Stimulated activated CD8-positive, alpha-beta memory T cell treated with anti-CD3 and anti-CD28 coated beads, Interleukin-4, amount 100 ng/mL, for 48 hours (primary cell): Measurements from ENCODE around the gene TUBGCP3.

Experiments
- DNase-seq: peaks from one replicate; pipeline ENCODE4 v3.0.0-alpha.2; 2020

TUBGCP3 gene

DNA sequence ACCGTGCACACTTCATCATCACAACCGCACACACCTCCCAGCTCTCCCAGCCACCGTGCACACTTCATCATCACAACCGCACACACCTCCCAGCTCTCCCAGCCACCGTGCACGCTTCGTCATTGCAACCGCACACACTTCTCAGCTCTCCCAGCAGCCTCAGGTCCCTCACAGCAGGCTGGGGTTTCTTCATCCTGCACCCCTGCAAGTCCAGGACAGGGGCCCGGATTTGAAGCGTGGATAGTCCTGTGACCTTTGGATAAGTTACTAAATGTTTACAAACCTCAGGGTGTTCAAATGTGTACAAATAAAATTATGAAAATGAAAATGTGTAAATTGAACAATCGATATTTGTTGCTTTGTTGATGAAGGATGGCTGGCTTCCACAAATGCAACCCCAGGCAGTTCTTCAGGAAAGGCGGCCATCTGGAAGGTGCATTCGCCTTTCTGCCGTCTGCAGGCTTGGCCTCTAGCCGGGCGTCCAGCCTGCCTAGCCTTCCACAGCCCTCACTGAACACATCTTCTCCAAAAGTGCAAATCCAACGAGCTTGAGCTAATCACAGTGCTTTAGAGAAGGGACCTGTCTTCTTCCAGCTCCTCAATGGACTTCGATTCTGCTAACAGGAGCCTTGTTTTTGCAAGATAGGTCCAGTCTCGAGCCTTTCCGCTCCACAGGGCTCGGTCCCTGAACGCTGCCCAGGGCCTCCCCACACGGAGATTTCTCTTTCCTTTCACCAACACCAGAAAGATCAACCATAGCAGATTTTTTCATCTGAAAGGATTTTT is 137.6 kb downstream of the TUBGCP3 start:
- DNase-seq = peak; percentile 10

DNA sequence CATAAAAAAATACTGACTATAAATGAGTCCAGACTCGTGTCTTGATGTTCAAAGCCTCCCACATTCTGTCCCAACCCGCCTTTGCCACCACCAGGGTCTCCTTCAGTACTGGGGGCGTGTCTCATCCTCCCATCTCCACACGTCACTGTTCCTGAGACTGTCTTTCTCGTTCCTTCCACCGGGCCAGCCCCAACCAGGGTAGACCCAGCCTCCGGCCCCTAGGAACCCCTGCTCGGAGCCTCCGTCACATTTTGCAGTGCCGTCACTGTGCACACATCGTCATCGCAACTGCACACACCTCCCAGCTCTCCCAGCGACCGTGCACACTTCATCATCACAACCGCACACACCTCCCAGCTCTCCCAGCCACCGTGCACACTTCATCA is 138.4 kb downstream of the TUBGCP3 start:
- DNase-seq = no peak

DNA sequence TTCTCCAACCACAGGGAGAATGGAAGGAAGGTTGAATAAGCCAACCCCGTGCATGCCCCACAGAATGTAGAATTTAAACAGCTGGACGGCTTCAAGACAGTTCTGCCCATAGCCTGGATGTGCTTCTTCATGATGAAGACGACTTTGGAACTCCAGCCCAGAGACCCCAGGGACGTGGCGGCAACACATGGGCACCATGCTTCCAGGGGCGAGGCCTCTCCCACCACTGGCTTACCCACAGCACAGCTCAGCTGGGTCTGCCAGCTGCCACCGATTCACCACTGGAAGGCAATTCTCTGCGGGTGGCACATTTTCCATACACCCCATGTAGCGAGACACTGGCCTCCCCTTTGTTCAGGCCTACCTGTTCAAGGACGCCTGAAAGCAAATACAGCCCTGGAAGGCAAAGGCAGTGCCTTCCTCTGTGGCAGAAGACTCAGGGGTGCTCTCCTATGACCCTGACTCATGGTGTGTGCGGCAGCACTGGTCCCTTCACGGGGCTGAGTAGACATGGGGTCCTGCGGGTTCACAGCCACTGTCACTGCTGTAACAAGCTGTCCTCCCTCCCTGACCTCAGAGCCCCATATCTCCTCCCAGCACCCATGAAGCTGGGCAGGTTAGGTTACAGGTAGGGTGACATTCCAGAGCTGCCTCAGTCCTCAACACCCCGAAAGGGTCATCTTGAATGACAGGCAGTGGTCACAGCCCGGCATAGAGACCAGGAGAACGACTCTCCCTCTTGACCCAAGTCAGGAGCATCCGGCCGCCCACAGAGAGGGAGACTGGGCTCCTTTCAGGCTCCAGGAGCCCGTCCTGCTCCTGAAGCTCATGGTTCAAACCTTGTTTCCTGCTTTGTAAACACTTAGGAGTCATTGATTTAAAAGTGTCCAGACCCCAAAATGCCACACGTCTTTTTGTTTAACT is 139.1 kb downstream of the TUBGCP3 start:
- peak; percentile 5 for DNase-seq

DNA sequence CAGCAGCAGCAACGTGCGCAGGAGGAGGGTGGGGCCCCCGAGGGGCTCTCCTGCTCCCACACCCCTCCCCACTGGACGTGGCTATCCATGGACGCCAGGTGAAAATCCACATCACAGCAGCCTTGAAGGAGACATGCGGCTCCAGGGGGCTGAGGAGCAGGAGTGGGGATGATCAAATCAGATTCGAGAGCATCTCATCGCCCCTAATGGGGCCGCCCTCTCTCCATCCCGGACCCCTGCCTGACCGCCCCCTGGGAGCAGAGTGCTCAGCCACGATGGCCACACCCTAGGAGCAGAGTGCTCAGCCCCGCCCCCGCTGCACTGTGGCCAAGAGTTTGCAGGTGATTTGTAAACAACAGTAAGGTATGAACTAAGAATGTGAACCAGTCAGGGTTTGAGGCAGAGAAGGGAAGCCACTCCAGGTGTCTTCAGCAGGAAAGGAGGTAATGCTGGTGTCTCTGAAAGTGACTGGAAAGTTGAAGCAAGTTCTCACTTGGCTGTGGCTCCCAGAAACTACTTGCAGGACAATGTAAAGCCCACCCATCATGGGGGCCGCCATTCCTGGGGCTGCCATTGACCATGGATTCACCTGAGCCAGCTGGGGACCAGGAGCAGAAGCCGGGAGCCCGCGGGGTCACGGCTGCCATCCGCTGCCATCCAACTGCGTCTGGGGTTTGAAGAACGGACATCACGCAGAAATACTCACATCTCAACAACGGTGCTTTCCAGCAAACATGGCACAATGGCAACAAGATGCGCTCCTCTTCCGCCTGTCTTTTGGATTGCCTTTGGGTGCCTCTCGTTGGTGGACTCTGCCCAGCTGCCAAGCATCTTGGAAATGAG is 140.0 kb downstream of the TUBGCP3 start:
- DNase-seq = peak; percentile 3

DNA sequence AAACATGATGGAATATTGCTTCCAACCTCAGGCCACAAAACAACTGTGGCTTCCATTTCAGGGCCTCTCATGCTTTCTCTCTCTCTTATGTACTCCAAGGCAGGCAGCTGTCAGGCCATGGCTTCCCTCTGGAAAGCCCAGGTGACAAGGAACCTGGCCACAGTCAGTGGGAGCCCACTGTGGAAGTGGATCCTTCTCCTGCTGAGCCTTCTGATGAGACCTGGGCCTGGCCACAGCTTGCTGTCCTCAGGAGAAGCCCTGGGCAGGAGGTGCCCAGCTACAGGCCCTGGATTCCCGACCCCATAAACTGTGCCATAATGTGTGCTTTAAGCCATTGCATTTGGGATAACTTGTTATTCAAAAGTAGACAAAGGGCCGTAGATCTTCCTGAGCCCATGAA is 140.6 kb downstream of the TUBGCP3 start:
- DNase-seq = no peak

DNA sequence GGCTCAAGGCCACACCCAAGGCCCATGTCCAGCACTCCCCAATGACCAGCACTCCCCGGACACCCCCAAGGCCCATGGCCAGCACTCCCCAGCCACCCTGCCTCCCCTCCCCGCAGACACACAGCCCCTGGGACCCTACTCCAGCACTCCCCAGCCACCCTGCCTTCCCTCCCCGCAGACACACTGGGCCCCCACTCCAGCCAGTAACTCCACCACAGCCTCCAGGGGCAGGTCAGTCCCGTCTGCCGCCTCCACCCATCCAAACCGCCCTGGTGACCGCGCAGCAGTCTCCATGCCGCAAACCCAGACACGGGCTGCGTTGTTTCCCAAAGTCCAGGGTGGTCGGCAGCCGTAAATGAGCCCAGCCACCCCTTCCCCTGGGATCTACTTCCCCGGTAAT is 141.1 kb downstream of the TUBGCP3 start:
- DNase-seq = no peak

DNA sequence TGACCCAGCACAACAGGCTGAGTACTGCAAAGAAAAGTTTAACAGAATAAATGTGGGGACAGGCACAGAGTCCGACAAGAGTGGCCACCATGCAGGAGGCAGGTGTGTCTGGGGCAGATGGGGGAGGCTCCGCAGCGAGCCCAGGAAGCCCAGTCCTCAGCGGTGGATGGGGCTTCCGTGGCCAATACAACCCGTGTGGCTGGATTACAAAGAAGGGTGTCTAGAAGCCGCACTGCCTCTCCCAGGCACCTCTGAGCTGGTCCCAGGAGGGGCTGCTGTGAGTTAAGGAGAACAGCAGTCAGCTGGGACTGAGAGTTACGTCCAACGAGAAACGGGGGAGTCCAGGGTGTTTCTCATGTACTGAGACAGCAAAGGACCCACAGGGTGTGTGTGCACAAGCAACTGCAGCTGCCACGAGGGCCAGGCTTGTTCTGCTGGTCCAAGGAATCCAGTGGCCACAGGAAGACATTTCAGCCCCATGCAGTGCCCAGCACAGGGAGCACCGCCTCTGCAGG is 141.5 kb downstream of the TUBGCP3 start:
- peak; percentile 18 for DNase-seq

DNA sequence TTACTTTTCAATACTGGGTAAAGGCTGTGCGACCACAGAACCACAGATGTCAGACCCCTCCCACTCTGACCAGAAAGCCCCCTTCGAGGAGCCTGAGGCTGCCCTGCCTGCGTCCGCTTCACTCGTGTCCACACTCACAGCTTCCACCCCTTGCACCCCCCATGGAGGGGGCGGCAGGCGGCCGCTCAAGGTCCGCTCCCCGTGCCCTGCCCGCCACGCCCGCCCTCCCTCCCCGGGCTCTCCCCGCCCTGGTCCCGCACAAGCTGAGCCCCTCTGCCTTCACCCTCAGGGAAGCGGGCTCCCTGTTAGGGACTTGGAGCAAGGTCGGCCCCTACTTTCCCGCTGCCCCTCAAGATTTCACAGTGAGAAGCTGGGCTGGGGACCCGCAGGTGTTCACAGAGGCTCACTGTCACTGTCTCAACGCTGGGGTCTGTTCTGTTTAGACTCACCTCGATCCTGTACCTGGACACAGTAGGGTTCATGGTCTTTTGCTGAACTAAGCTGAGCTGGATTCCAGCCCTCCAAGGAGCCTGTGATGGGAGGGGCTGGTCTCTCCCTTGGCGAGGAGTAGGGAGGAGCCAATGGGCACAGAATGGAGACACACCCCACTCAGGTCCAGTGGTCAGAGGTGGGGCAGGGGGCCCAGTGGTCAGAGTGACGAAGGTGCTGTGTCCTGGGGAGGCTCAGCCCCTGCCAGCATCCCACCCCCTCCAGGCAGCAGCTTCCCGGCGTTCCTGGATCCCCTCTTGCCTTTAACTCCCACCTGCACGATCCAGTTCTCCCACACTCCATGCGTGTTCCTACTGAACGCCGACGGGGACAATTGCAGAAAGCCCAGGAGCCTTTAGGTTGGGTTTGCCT is 142.3 kb downstream of the TUBGCP3 start:
- no peak for DNase-seq

DNA sequence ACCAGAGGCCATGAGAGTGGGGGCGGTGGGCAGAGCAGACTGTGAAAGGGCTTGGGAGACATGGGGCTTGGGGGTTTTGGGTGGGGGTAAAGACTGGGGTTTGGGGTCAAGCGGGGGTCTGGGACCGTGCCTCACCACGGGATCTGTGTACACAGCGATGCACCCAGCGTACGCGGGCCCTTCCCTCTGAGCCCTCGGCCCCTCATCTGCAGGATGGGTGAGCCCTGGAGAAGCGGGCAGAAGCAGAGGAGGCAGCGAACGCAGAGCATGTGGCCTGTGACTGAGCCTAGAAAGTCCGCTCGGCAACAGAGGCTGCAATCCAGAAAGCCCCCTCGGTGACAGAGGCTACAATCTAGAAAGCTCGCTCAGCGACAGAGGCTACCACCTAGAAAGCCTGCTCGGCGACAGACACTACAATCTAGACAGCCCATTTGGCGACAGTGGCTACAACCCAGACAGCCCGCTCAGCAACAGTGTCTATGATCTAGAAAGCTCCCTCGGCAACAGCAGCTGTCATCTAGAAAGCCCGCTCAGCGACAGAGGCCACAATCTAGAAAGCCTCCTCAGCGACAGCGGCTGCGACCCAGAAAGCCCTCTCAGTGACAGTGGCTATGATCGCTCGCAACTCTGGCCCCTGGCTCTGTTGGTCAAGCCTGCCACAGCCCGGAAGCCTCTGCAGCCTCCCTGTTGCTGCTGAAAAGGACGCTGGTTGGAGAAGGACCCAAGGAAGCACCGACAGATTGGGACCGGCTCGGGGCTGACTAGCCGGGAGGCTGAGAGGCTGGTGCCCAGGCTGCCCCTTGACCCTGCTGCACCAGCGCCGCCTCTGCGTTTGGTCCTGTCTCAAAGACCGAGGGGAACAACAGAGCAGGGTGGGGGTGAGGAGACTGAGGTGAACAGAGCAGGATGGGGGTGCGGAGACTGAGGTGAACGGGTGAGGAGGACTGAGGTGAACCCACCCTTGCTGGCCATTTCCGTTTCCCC is 143.2 kb downstream of the TUBGCP3 start:
- peak; percentile 16 for DNase-seq

DNA sequence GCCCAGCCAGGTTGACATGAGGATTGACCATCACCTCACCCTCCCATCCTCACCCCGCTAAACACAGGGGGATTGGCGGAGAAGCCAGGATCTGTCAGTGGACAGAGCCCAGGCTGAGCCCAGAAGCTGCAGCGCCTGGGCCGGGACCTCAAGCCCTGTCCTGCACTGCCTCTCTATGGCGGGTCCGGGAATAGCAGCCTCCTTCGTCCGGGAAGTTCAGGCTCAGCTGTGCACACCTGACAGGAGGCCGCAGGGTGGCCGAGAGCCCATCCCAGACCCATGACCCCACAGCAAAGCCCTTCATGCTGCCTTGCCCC is 144.0 kb downstream of the TUBGCP3 start:
- DNase-seq = peak; percentile 85

DNA sequence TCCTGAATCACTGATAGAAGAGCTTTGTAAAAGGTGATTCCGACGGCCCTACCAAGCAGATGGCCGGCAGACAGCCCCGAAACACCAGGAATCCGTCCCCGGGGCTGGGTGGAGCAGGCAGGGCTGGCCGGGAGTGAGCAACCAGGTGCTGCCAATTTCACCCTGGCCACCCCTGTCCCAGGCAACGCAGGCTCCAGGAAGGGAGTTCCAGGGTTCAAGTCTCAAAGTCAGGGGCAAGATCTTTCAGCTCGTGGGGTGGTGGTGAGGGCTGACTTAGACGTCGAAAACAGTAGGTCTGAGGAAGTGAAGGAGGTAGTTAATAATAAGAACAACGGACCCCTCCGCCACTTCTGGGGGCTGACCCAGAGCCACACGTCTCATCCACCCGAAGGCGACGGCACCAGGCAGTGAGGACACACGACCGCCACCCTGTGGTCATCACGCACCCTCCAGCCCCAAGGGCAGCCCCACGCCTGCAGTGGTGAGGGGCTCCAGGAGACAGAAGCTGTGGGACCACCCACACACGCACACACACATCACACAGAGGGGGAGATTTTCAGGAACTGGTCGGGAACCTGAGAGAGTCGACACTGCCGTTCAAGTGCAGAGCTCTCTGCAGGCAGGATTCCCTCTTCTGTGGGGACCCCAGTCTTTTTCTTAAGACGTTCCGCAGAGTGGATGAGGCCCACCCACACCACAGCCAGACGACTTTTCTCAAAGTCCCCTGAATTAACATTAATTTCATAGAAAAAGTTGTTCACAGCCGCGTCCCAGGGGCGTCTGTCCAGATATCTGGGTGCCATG is 144.6 kb downstream of the TUBGCP3 start:
- DNase-seq = peak; percentile 41

DNA sequence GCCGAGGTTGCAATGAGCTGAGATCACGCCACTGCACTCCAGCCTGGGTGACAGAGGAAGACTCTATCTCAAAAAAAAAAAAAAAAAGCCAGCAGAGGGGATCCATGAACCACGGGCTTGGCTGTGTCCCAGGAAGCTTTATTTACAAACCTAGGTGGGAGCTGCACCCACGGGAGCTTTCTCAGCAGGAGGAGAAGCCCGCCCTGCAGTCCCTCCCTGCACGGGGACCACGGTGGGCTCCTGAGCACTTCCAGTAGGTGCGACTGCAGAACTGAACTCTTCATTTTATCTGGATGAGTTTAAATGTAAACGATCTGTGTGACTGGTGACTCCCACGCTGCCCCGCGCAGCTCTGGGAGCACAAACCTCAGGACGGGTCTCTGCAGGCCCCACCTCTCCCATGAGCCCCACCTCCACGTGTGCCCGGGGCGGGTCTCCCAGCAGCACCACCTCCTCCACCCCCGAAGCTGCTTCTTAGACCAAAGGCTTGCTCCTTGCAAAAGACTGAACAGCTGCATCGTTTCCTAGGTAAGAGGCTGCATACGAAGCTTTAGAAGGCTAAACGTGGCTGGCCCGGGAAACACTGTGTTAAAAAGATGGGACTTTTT is 145.4 kb downstream of the TUBGCP3 start:
- DNase-seq = peak; percentile 16

DNA sequence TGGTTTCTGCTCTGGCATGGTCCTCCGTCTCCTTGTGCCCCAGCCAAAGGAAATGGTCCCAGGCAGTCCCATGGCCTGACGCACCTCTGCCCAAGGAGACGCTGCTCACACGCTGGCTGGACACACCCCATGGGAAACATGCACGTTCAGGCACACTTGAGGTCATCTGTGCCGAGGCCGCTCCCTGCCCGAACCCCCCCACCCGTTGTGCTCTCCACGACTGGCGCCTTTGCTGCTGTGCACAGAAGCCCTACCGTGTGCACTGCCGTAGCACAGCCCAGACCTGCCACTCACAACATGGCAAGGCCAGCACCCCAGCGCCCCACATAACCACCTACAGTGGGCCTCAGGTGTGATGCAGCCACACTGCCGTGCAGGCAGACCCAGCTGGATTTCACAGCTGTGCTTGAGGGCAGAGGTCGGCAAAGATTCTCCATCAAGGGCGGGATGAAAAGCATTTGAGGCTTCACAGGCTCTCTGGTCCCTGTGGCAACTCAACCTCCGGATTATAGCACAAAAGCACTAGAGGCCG is 146.1 kb downstream of the TUBGCP3 start:
- no peak for DNase-seq

DNA sequence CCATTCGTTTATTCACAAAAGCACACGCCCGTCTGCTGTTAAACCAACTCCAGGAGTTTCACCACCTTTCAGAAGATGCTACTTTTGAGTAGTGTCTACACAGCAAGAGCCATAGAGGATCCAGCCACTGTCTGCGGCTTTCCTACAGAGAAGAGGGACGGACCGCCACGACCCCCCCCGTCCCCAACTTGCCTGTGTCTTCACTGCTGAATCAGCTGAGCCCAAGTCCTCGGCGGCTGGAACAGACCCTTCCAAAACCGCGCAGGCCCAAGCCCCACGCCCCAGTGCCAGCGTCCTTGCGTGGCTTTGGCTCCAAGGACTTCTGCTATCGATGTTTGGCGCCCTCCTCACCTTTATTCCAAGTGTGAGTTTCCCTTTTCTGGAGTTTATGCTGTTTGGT is 146.7 kb downstream of the TUBGCP3 start:
- no peak for DNase-seq

DNA sequence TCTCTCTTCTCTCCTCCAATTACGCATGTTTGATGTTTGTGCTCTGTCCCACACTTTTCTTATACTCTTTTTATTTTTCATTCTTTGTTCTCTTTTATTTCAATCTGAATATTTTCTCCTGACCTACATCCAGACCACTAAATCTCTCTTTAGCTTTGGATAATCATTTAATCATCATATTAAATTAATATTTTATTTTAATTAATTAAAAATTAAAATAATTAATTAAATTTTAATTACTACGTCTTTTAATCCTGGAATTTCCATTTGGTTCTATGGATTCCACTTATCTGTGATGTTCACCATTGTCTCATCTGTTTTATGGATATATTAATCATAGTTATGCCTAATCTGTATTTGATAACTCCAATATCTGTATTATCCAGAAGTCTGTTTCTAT is 149.4 kb downstream of the TUBGCP3 start:
- no peak for DNase-seq

DNA sequence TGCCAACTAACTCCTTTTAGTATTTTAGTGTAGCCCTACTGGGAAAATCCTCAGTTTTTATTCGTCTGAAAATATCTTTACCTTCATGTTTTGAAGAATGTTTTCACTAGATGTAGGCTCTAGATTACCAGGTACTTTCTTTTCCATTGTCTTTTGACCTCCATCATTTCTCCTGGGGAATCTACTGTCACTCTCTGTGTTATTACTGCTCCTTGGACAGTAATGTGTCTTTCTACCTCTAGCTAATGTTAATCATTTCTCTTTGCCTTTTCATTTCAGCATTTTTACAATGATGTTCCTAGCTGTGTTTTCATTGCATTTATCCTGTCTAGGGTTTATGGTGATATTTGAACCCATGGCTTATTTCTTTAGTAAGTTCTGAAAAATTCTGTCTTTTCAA is 149.9 kb downstream of the TUBGCP3 start:
- no peak for DNase-seq

DNA sequence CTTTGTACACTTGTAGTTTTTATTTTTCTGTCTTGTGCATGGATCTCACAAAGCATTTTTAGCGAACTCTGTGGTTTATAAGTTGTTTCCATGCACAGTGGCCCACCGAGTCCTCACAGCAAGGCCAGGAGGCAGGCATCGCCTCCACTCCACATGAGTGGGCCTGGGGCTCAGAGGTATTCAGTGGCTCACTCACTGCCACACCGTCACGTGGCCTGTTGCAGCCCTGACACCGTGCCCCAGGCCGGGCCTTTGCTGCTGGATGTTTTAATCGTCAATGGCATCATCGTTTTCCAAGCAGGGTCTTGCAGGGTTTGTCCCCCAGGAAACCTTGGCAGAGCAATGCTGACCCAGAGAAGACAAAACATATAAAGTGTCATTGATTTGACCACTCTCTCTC is 152.0 kb downstream of the TUBGCP3 start:
- DNase-seq = no peak
